Testis (tissue), 3 donors: Measurements from ENCODE around the gene DNAI1. TPM values are rescaled to one million over a fixed set of nuclear protein-coding genes. Genes with fewer than 3 reads are reported as not detected.
A peak's percentile ranks its signal among the peaks of the same experiment; 100 is the strongest.
"Not testable (repeated sequence)": the region's sequence is repeated elsewhere in the genome, so short reads cannot be mapped to it uniquely, and the experiment has no call there.

Experiments
- DNase-seq: peaks from one replicate; pipeline ENCODE4 v3.0.0-alpha.2; 2019
- H3K27ac ChIP-seq, 2 donors: fragments of 200-600 bp; sonication (generic); one replicate each; pipeline ENCODE4 v1.5.1; 2019
- H3K27me3 ChIP-seq: fragments of 200-600 bp; sonication (generic); one replicate; pipeline ENCODE4 v1.5.1; 2019
- H3K36me3 ChIP-seq: fragments of 200-600 bp; sonication (generic); one replicate; pipeline ENCODE4 v1.5.1; 2017; ENCODE audit warnings: low read depth; ENCODE audit errors: missing control alignments
- H3K4me1 ChIP-seq: fragments of 200-600 bp; sonication (generic); one replicate; pipeline ENCODE4 v1.5.1; 2019
- H3K4me3 ChIP-seq, 2 donors: fragments of 200-600 bp; sonication (generic); one replicate each; pipeline ENCODE4 v1.5.1; 2017 to 2019
- H3K9me3 ChIP-seq: fragments of 200-600 bp; sonication (generic); one replicate; pipeline ENCODE4 v1.5.1; 2017
- POLR2A ChIP-seq: fragments of 450-650 bp; IDR thresholded peaks from one replicate; pipeline ENCODE4 v1.6.1; 2017; ENCODE audit warnings: antibody characterized with exemption, mild to moderate bottlenecking, moderate library complexity
- WGBS, 2 donors: methylation state at CpG; one replicate each; pipeline ENCODE4 v1.1.5; 2018; 5-methylcytosine and 5-hydroxymethylcytosine counted together
- intact Hi-C: fragments of 100-400 bp; cut with DNase I; formaldehyde crosslinking; loops from one replicate; pipeline ENCODE4 v1.15.1; 2023; ENCODE audit warnings: low total_unique reads
- polyA plus RNA-seq: library from polyadenylated mRNA; stranded (reverse); fragments of 350-450 nt; fragmentation: Illumina TruSeq; extraction: RNeasy Lipid Tissue Mini Kit (QIAGEN cat#74804); gene quantifications from one replicate; pipeline ENCODE4 v1.2.3, GENCODE V29; 2014; ENCODE audit warnings: low read depth, low replicate concordance; ENCODE audit not compliant: insufficient read depth
- total RNA-seq, 2 donors: library from RNA; depleted of rRNA; stranded (reverse); fragments of >200 nt; gene quantifications; one replicate each; pipeline ENCODE4 v1.2.3, GENCODE V29; 2016
- TF ChIP-seq, protein P1 (sequence below), 3 experiments: fragments of 450-650 bp in 2 of 3; fragments of 200-600 bp in 1 of 3; sonication (generic) in 1 of 3; IDR thresholded peaks; one replicate each; pipeline ENCODE4 v1.5.1; 2016 to 2019; ENCODE audit warnings: antibody characterized with exemption in 3 of 3, mild to moderate bottlenecking in 2 of 3, moderate library complexity in 1 of 3

Gene DNAI1
- total and polyA plus RNA-seq, 3 donors from 2014 or later = 22.7 to 109 (median 36.7) TPM

- no peak for TF ChIP-seq POLR2A
- TF ChIP-seq, protein P1, sequence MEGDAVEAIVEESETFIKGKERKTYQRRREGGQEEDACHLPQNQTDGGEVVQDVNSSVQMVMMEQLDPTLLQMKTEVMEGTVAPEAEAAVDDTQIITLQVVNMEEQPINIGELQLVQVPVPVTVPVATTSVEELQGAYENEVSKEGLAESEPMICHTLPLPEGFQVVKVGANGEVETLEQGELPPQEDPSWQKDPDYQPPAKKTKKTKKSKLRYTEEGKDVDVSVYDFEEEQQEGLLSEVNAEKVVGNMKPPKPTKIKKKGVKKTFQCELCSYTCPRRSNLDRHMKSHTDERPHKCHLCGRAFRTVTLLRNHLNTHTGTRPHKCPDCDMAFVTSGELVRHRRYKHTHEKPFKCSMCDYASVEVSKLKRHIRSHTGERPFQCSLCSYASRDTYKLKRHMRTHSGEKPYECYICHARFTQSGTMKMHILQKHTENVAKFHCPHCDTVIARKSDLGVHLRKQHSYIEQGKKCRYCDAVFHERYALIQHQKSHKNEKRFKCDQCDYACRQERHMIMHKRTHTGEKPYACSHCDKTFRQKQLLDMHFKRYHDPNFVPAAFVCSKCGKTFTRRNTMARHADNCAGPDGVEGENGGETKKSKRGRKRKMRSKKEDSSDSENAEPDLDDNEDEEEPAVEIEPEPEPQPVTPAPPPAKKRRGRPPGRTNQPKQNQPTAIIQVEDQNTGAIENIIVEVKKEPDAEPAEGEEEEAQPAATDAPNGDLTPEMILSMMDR (IDR thresholded peaks at IDR 0.05) = no peak
- Histone ChIP-seq H3K36me3 (no peaks in the 10 kb centered on the region), H3K4me1 (peaks cover 10% of the 10 kb centered on the region), H3K27ac (no peak overlapping the region), H3K4me3 (no peak overlapping the region), H3K9me3 (no peaks in the 10 kb centered on the region), H3K27me3 (no peaks in the 10 kb centered on the region)
- peak; percentile 56 for DNase-seq
- intact Hi-C loops = no loop called here
- 31 to 43% methylated on average over 4 of the region's 4 CpGs for WGBS, 2 donors
Observed at GRCh38 chr9:34430843-34431437, 27.7 kb upstream of the DNAI1 start.

DNA sequence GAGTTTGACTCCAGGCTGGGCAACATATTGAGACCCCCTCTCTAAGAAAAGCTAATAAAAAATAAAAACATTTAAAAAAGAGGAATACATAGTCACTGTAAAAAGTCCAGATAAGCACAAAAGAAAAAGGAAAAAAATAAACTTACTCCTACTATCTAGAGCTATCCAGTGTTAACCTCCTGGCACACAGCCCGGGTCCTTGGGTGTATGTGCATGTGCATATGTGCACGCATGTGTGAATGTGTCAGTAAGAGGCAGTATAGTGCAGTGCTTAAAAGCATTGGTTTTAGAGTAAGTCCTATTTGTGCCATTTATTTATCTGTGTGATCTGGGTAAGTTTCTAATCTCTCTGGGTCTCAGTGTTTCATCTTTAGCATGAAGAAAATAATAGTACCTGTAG lies 26.9 kb upstream of the DNAI1 start:
- Histone ChIP-seq H3K27ac (no peak overlapping the region), H3K9me3 (no peaks in the 10 kb centered on the region), H3K27me3 (no peaks in the 10 kb centered on the region), H3K36me3 (no peaks in the 10 kb centered on the region), H3K4me3 (no peak overlapping the region), H3K4me1 (peaks cover 10% of the 10 kb centered on the region)
- DNase-seq = no peak
- intact Hi-C loops = no loop called here
- TF ChIP-seq, protein P1 (IDR thresholded peaks at IDR 0.05) = no peak
- no peak for TF ChIP-seq POLR2A
- WGBS, 2 donors = 74 to 83% methylated on average over 2 of the region's 2 CpGs

DNA sequence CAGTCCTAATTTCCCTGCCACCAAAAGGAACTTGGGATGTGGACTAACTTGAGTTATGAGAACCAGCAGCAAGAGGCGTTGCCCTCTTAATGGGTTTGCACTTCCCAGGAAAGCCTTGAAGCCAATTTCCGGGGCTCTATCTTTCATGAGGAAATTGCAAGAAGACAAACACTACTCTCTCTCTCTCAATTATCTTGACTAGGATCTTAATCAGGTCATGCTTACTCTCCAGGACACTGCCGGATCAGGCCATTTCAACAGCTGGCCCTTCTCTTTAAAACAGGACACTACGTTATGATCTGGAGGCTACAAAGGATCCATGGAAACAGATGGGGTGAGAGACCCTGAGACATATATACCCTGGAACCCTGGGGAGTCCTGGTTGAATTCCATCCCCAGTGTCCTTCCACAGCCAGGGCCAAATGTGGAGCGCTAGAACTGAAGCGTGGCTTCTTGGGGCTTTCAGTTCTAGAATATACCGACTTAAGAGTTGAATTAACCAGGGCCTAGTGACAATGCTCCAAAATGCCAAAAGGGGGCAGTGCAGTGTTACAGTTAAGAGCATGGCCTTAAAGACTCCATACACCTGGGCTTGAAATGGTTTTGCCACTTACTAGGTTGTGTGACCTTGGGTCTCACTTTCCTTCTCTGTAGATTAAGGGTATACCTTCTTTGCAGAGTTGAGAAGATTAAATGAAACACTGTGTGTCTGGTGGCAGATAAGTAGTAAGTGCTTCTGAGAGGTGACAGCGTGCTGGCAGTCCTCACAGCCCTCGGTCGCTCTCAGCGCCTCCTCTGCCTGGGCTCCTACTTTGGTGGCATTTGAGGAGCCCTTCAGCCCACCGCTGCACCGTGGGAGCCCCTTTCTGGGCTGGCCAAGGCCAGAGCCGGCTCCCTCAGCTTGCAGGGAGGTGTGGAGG lies 21.3 kb upstream of the DNAI1 start:
- H3K9me3 ChIP-seq = no peaks in the 10 kb centered on the region
- no peak overlapping the region for H3K27ac ChIP-seq
- DNase-seq = peak; percentile 76
- peak overlapping the region in 1 of 2 donors; percentile 41 for H3K4me3 ChIP-seq
- TF ChIP-seq POLR2A = no peak
- TF ChIP-seq, protein P1 (IDR thresholded peaks at IDR 0.05) = peak; percentile 35 to 60 (median 59)
- 48 to 66% methylated on average over 11 to 14 of the region's 14 CpGs for WGBS, 2 donors
- intact Hi-C loops = no loop called here
- H3K27me3 ChIP-seq = no peaks in the 10 kb centered on the region
- H3K36me3 ChIP-seq = no peaks in the 10 kb centered on the region
- H3K4me1 ChIP-seq = no peaks in the 10 kb centered on the region

DNA sequence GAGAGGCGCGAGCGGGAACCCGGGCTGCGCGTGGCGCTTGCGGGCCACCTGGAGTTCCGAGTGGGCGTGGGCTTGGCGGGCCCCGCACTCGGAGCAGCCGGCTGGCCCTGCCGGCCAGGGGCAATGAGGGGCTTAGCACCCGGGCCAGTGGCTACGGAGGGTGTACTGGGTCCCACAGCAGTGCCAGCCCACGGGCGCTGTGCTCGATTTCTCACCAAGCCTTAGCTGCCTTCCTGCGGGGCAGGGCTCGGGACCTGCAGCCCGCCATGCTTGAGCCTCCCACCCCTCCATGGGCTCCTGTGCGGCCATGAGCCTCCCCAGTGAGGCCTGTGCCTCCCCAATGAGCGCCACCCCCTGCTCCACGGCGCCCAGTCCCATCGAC lies 20.7 kb upstream of the DNAI1 start:
- H3K4me1 ChIP-seq, H3K27me3 ChIP-seq, H3K27ac ChIP-seq, H3K36me3 ChIP-seq, DNase-seq, H3K9me3 ChIP-seq, intact Hi-C loops: not testable (repeated sequence)
- H3K4me3 ChIP-seq = peak overlapping the region in 1 of 2 donors; percentile 41
- 78% methylated on average over 23 of the region's 28 CpGs; no CpG with 5 or more reads in 1 of the 2 donors for WGBS, 2 donors

DNA sequence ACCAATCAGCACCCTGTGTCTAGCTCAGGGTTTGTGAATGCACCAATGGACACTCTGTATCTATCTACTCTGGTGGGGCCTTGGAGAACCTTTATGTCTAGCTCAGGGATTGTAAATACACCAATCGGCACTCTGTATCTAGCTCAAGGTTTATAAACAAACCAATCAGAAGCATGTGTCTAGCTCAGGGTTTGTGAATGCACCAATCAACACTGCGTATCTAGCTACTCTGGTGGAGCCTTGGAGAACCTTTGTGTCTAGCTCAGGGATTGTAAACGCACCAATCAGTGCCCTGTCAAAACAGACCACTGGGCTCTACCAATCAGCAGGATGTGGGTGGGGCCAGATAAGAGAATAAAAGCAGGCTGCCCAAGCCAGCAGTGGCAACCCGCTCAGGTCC lies 20.1 kb upstream of the DNAI1 start:
- H3K27ac ChIP-seq, DNase-seq, H3K27me3 ChIP-seq, H3K9me3 ChIP-seq, intact Hi-C loops, H3K36me3 ChIP-seq, H3K4me1 ChIP-seq: not testable (repeated sequence)
- WGBS, 2 donors = 91 to 92% methylated on average over 4 of the region's 4 CpGs
- H3K4me3 ChIP-seq = peak overlapping the region in 1 of 2 donors; percentile 41
